ENCODE data around the gene LRP1B.
"Not testable (repeated sequence)": the region's sequence is repeated elsewhere in the genome, so short reads cannot be mapped to it uniquely, and the experiment has no call there.

Gene LRP1B

GRCh38 chr2:140427033-140427432 is 1703.8 kb downstream of the LRP1B start:
- DNase-seq (ENCODE audit: low read depth) = not testable (repeated sequence)

DNA sequence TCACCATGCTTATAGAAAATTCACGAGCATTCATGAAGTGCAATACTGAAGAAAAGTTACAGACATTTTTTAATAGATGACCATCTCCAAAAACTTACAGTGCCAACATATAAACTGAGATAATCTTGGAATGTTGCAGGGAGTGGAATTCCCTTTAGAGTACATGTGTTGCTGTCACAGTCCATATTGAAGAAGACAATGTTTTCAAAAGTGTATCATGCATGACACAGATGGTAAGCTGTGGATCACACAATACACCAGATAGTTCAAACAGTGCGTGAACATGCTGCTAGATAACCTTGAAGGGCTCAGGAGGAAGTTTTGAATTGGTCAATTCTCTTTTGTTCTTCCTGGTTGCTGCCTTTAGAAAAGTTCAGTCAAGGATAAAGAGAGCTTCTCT is 1706.3 kb downstream of the LRP1B start:
- no peak for DNase-seq (ENCODE audit: low read depth)

DNA sequence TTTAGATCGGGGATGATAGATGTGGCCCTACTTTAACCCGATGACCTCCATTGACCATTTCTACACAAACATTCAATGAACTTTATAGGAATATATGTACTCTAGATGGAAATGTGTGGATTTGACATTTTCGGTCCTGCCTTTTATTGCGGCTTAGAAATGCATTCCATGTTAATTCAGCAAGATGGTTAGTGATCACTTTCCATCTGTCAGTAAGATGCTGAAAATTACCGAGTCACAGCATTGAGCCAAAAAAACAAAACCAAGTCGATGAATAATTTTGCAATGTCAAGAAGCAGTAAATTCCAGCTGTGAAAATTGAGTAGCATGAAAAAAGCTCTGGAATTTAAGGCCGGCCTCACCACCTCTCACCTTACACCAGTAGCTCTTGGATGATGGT is 1708.1 kb downstream of the LRP1B start:
- DNase-seq (ENCODE audit: low read depth) = no peak

- no peak for DNase-seq (ENCODE audit: low read depth)
Observed at GRCh38 chr2:140417504-140417903, 1713.3 kb downstream of the LRP1B start.

GRCh38 chr2:140416577-140416976 is 1714.2 kb downstream of the LRP1B start:
- DNase-seq (ENCODE audit: low read depth) = no peak

- not testable (repeated sequence) for DNase-seq (ENCODE audit: low read depth)
Observed at GRCh38 chr2:140415035-140415434, 1715.8 kb downstream of the LRP1B start.

DNA sequence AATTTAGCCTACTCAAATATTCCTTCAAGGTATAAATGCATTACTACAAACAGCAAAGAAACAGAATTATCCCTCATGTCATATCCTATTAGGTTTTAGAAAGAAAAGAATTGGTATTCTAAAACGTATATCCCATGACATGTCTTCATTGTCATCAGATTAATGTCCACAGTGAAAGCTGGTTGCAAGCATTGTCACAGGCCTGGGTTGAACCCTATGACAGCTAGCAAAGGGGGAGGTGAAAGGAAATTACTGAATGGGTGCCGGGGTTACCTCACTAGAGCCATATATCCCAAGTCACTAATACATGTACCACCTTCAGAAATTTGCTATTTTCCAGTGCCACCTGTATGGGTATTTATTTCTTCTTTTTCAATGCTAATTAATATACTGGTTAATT is 1720.1 kb downstream of the LRP1B start:
- no peak for DNase-seq (ENCODE audit: low read depth)

DNA sequence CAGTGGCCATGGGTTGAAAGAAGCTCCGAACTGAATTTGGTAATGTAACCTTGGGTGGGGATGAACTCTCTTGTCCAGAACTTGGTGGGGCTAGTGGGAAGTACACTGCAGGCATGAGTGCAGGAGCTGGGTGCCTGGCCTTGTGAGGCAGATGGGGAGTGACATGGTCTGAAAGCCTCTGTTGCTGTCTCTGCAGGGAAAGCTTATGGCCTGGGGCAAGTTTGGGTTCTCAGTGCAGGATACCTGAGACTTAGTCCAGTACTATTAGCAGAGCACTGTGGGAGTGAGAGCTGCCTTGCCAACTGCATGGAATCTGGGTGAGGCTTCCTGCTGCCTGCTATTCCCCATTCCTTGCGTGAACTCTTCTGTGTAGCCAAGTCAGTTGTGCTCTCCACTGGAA is 1729.8 kb downstream of the LRP1B start:
- no peak for DNase-seq (ENCODE audit: low read depth)

DNA sequence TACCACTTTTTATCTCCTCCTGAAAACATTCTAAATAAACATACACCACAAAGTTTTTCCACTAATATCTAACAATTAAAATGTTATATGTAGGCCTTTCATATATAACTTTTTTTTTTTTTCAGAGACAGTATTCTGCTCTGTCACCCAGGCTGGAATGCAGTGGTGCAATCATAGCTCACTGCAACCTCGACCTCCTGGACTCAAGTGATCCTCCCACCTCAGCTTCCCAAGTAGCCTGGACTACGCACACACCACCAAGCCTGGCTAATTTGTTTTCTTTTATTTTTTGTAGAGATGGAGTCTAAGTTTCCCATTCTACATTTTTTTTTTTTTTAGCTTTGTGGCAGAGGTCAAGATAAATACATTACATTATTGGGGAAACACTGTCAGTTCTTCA is 1738.0 kb downstream of the LRP1B start:
- DNase-seq (ENCODE audit: low read depth) = no peak

GRCh38 chr2:140384946-140385345 is 1745.9 kb downstream of the LRP1B start:
- no peak for DNase-seq (ENCODE audit: low read depth)

DNA sequence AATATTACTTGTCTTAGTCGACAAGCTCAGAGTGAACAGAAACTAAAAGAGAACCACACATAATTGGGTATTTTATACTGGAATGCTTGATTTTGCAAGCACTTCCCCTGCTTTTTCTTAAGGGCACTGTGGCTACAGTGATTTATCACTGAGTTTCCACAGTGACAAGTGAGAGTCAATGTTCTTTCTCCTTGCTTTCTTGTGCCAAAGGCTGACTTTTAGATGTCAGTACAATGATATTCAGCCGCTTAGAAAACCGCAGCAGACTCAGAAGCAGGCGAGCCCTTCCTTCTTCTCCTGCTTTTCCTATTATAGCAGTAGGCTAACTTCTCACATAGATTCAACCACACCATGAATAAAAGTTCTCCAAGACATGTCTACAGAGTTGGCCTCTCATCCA is 1747.0 kb downstream of the LRP1B start:
- no peak for DNase-seq (ENCODE audit: low read depth)

DNA sequence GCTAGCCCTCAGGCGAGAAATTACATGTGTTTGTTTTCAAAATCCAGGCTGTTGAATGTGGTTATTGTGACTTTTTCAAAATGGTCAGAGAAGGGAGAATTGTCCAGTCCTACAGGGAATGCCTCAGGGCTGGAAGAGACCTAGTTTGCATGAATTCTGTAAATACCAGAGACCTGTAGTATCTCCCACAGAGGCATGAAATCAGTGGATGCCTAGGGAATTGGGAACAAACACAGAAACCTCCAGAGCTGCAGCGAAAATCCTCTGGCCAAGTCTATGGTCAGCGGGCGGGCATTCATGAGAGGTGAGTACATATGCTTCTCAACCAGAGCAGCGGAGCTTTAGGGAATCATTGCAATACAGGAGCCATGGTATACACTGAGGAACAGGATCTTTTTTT is 1754.1 kb downstream of the LRP1B start:
- DNase-seq (ENCODE audit: low read depth) = no peak

- DNase-seq (ENCODE audit: low read depth) = no peak
Observed at GRCh38 chr2:140363131-140363530, 1767.7 kb downstream of the LRP1B start.

DNA sequence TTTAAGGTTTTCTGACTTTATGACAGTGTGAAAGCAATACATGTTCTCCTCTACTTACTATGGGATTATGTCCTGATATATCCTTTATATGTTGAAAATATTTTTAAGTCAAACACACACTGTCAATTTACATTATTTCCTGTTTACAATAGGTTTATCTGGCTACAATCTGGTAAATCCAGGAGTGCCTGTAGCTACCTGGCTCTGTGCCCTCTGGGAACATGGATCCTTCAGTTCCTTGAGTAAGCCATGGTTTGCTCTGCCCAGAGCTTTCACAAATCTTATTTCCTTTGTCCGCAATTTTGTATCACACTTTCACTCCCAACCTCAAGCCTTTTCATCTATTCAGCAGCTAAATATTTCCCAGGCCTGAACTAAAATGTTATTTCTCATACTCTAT is 1768.5 kb downstream of the LRP1B start:
- no peak for DNase-seq (ENCODE audit: low read depth)

DNA sequence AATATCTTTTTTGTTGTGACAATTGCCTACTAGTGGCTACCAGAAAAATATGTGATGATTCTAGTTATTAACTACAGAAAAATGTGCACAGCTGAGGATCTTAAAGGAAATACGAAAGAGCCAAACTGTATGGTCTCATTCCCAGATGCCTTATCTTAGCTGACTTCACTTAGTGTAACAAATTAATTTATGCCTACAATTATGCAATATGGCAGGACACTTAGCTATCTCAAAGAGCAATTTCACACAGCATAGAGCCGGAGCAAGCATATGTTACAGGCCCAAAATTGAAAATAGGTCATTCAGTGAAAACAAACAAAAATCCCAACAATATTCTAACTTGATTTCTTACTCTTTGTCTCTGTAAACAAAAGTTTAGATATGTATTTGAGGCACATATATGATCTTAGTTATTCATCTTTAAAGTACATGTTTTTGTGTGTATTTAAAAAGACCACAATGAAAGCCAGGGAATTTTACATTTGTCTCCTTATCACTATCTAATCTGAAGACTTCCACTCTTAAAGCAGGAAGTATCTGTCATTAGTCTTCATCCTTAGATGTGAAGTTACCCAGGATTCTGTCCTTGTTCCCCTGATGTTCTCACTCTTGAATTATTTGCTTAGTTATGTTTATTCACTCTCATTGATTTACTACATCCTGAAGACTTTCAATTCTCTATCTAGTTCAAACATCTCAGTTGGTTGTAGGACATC is 1771.6 kb downstream of the LRP1B start:
- DNase-seq (ENCODE audit: low read depth) = no peak

GRCh38 chr2:140356697-140357096 is 1774.1 kb downstream of the LRP1B start:
- no peak for DNase-seq (ENCODE audit: low read depth)

GRCh38 chr2:140355511-140356090 is 1775.2 kb downstream of the LRP1B start:
- no peak for DNase-seq (ENCODE audit: low read depth)

DNA sequence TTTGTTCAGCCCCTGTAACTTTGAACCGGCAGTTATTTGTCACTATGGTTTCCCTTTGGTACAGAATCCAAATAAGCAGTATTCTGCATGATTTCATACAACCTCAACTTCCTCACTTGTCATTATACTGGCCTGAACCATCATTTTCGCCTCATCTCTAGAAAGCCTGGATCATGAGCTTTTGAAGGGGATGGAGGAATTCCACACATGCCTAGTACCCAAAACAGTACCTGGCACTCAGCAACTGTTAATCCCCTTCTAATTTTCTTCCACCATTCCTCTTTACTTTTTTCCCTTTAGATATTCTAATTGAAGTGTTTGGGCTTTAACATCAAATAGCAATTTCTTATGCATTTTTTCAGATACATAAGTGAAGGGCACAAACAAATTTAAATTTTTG is 1776.3 kb downstream of the LRP1B start:
- DNase-seq (ENCODE audit: low read depth) = no peak

GRCh38 chr2:140353541-140353940 is 1777.3 kb downstream of the LRP1B start:
- DNase-seq (ENCODE audit: low read depth) = no peak

GRCh38 chr2:140351692-140352091 is 1779.1 kb downstream of the LRP1B start:
- no peak for DNase-seq (ENCODE audit: low read depth)

DNA sequence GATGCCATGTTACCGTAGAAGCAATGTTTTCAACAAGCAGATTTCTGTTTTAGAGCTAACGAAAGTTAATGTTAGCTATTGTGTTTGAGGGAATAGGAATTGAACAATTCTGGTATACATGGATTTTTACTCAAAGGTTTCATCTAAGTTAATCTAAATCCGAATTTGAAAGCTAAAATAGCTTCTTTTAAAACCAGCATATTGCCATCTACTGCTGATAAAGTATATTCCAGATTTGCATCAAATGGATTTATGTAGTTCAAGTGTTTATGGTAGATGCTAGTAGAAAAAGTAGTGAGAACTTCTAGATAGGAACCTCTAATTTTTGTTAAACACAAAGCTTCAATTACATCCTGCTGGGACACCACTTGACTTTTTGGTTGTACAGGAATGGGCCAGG is 1781.1 kb downstream of the LRP1B start:
- no peak for DNase-seq (ENCODE audit: low read depth)

GRCh38 chr2:140348826-140349225 is 1782.0 kb downstream of the LRP1B start:
- DNase-seq (ENCODE audit: low read depth) = no peak

- DNase-seq (ENCODE audit: low read depth) = no peak
Observed at GRCh38 chr2:140344838-140345237, 1786.0 kb downstream of the LRP1B start.

DNA sequence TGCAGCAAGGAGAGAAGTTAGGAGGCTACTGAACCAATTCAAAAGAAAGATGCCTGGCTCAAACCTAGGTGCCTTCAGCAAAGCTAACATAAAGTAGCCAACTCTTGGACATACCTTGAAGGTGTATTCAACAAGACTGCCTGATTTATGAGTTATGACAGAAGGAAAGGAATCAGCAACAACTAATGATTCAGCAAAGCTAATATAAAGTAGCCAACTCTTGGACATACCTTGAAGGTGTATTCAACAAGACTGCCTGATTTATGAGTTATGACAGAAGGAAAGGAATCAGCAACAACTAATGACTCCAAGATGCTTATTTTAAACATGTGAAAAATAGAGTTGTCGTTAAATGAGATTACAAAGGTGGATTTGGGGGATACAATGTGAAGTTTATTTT is 1786.5 kb downstream of the LRP1B start:
- DNase-seq (ENCODE audit: low read depth) = not testable (repeated sequence)
